Neural cell (in vitro differentiated cells): ENCODE data around the gene ZDHHC14.

Experiments
- CTCF ChIP-seq: fragments of 450-650 bp; IDR thresholded peaks from 2 replicates; pipeline ENCODE4 v1.5.1; 2014; ENCODE audit warnings: antibody characterized with exemption, mild to moderate bottlenecking, moderate library complexity; ENCODE audit not compliant: poor library complexity, severe bottlenecking
- EP300 ChIP-seq: fragments of 450-650 bp; conservative IDR thresholded peaks from 2 replicates; pipeline ENCODE4 v1.6.1; 2014; ENCODE audit warnings: antibody characterized with exemption, mild to moderate bottlenecking, moderate library complexity; ENCODE audit not compliant: poor library complexity, severe bottlenecking
- REST ChIP-seq: IDR thresholded peaks from 2 replicates; pipeline ENCODE4 v1.6.1; 2012; ENCODE audit warnings: borderline replicate concordance
- TAF1 ChIP-seq: IDR thresholded peaks from 2 replicates; pipeline ENCODE4 v1.6.1; 2012; ENCODE audit warnings: low read depth

- TF ChIP-seq REST: no peak
- no peak for TF ChIP-seq CTCF
- TF ChIP-seq TAF1: no peak
- TF ChIP-seq EP300: no peak
Measured at GRCh38 chr6:157551041-157551832, 170.2 kb downstream of the ZDHHC14 start.
